Germinal center (tissue), 1 donor: ENCODE results near the gene ZDHHC14.
"Not testable (repeated sequence)": the region's sequence is repeated elsewhere in the genome, so short reads cannot be mapped to it uniquely, and the experiment has no call there.

Experiments used
- DNase-seq: peaks from one replicate; pipeline ENCODE4 v3.0.0; 2012; ENCODE audit warnings: mixed read lengths, low spot score

ZDHHC14 gene

GRCh38 chr6:157407646-157408045, 26.7 kb downstream of the ZDHHC14 start:
- DNase-seq, result no peak

GRCh38 chr6:157408427-157408826, 27.4 kb downstream of the ZDHHC14 start:
- not testable (repeated sequence) for DNase-seq

- no peak for DNase-seq
These were observed 29.1 kb downstream of the ZDHHC14 start for GRCh38 chr6:157410045-157410444.

GRCh38 chr6:157411368-157411767, 30.4 kb downstream of the ZDHHC14 start:
- DNase-seq, result no peak

GRCh38 chr6:157412791-157413190, 31.8 kb downstream of the ZDHHC14 start:
- DNase-seq, result no peak

- DNase-seq, result no peak
These were observed 39.5 kb downstream of the ZDHHC14 start for GRCh38 chr6:157420497-157420896.

- DNase-seq, result no peak
These were observed 43.6 kb downstream of the ZDHHC14 start for GRCh38 chr6:157424491-157425020.

GRCh38 chr6:157427969-157428368, 47.0 kb downstream of the ZDHHC14 start:
- DNase-seq, result no peak

GRCh38 chr6:157428427-157429202, 47.6 kb downstream of the ZDHHC14 start:
- DNase-seq, result no peak

GRCh38 chr6:157429248-157429647, 48.3 kb downstream of the ZDHHC14 start:
- no peak for DNase-seq

- no peak for DNase-seq
These were observed 49.8 kb downstream of the ZDHHC14 start for GRCh38 chr6:157430834-157431233.

- DNase-seq, result no peak
These were observed 51.4 kb downstream of the ZDHHC14 start for GRCh38 chr6:157432231-157432891.

GRCh38 chr6:157432892-157433265, 51.9 kb downstream of the ZDHHC14 start:
- no peak for DNase-seq

- no peak for DNase-seq
These were observed 52.7 kb downstream of the ZDHHC14 start for GRCh38 chr6:157433678-157434081.

GRCh38 chr6:157434349-157435033, 53.5 kb downstream of the ZDHHC14 start:
- no peak for DNase-seq

- no peak for DNase-seq
These were observed 55.4 kb downstream of the ZDHHC14 start for GRCh38 chr6:157436219-157436943.

GRCh38 chr6:157436944-157437336, 56.0 kb downstream of the ZDHHC14 start:
- DNase-seq, result no peak

GRCh38 chr6:157438611-157439111, 57.7 kb downstream of the ZDHHC14 start:
- no peak for DNase-seq

- no peak for DNase-seq
These were observed 59.2 kb downstream of the ZDHHC14 start for GRCh38 chr6:157440171-157440570.

GRCh38 chr6:157442291-157442690, 61.3 kb downstream of the ZDHHC14 start:
- no peak for DNase-seq

- no peak for DNase-seq
These were observed 62.2 kb downstream of the ZDHHC14 start for GRCh38 chr6:157443066-157443800.
